SU-DHL-6 (cell line): Measurements from ENCODE around the gene SLC25A38.

Source experiments
- H2AFZ ChIP-seq: fragments of 200-600 bp; sonication (generic); 2 replicates; pipeline ENCODE4 v1.6.1; 2014; ENCODE audit warnings: low read depth, mild to moderate bottlenecking, moderate library complexity, mixed read lengths, antibody characterized with exemption, low read length; ENCODE audit not compliant: severe bottlenecking
- H3F3A ChIP-seq: fragments of 200-600 bp; shearing (Covaris generic); 2 replicates; pipeline ENCODE4 v1.6.0; 2016; ENCODE audit warnings: antibody characterized with exemption, mild to moderate bottlenecking; ENCODE audit not compliant: insufficient read depth
- H3K27ac ChIP-seq: fragments of 200-600 bp; sonication (generic); 2 replicates; pipeline ENCODE4 v1.5.1; 2016; ENCODE audit warnings: low read depth, mild to moderate bottlenecking, low read length, moderate library complexity, mixed read lengths
- H3K27me3 ChIP-seq: fragments of 200-600 bp; sonication (generic), shearing (Covaris generic); 2 replicates; pipeline ENCODE4 v1.6.0; 2014; ENCODE audit warnings: mild to moderate bottlenecking, low read length
- H3K36me3 ChIP-seq: fragments of 200-600 bp; sonication (generic); 2 replicates; pipeline ENCODE4 v1.6.1; 2014; ENCODE audit warnings: mild to moderate bottlenecking, low read length, mixed read lengths
- H3K4me2 ChIP-seq: fragments of 300-600, 200-600 bp; shearing (Covaris generic), sonication (generic); 2 replicates; pipeline ENCODE4 v1.6.0; 2014; ENCODE audit warnings: low read length, low read depth, mild to moderate bottlenecking; ENCODE audit not compliant: poor library complexity, severe bottlenecking
- H3K4me3 ChIP-seq: fragments of 200-600 bp; sonication (generic); 2 replicates; pipeline ENCODE4 v1.5.1; 2014; ENCODE audit warnings: antibody characterized with exemption, low read length, mild to moderate bottlenecking, mixed read lengths; ENCODE audit not compliant: insufficient read depth, poor library complexity, severe bottlenecking
- H3K79me2 ChIP-seq: fragments of 200-600 bp; sonication (generic); 2 replicates; pipeline ENCODE4 v1.6.1; 2014; ENCODE audit warnings: mild to moderate bottlenecking, low read length, moderate library complexity; ENCODE audit not compliant: insufficient read depth
- H3K9ac ChIP-seq: fragments of 200-600 bp; sonication (generic); 2 replicates; pipeline ENCODE4 v1.7.0; 2014; ENCODE audit warnings: mild to moderate bottlenecking, low read length
- H3K9me2 ChIP-seq: fragments of 200-600 bp; sonication (generic); replicated peaks from 2 replicates; pipeline ENCODE4 v1.6.1; 2014; ENCODE audit warnings: low read length; ENCODE audit not compliant: insufficient read depth
- H3K9me3 ChIP-seq: fragments of 200-600 bp; sonication (generic); 2 replicates; pipeline ENCODE4 v1.6.1; 2014; ENCODE audit warnings: low read length, mixed read lengths; ENCODE audit not compliant: insufficient read depth
- H4K20me1 ChIP-seq: fragments of 200-600 bp; sonication (generic); 2 replicates; pipeline ENCODE4 v1.6.1; 2014; ENCODE audit warnings: low read depth, mild to moderate bottlenecking, antibody characterized with exemption, low read length, moderate library complexity, mixed read lengths
- EZH2phosphoT487 ChIP-seq: fragments of 200-600 bp; sonication (generic), shearing (Covaris generic); conservative IDR thresholded peaks from 2 replicates; pipeline ENCODE4 v1.6.1; 2018; ENCODE audit warnings: mild to moderate bottlenecking, antibody characterized with exemption, low read length, moderate library complexity, mixed read lengths
- TF ChIP-seq, protein P1 (sequence below): fragments of 200-600 bp; sonication (generic); IDR thresholded peaks from one replicate; pipeline ENCODE4 v1.5.1; 2017; ENCODE audit warnings: antibody characterized with exemption, mild to moderate bottlenecking, low read length, moderate library complexity; ENCODE audit not compliant: insufficient read depth, poor library complexity, severe bottlenecking

Gene SLC25A38

DNA sequence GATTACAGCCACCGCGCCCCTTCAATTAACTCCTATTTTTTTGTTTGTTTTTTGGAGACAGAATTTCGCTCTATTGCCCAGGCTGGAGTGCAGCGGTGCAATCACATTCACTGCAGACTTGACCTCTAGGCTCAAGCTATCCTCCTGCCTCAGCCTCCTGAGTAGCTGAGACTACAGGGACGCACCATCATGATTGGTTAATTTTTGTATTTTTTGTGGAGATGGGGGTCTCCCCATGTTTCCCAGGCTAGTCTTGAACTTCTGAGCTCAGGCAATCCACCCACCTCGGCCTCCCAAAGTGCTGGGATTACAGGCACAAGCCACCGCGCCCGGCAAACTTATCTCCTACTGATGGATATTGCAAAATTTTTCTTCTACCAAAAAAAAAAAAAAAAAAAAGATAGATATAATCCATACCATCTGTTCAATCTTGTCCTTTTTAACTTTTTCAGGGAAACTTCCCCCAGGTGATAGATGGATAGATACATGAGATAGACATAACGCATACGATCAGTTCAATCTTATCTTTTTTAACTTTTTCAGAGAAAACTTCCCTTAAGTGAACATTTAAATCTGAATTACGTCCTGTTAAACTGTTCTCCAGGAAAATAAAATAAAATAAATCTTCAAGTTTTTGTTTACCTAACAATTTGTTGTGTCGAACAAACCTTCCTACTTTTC is 22.7 kb downstream of the SLC25A38 start:
- Histone ChIP-seq H3K79me2 (peaks cover 38% of the 10 kb centered on the region), H3K36me3 (peaks cover 31% of the 10 kb centered on the region), H3K4me3 (peak overlapping the region; percentile 47), H4K20me1 (peaks cover 23% of the 10 kb centered on the region), H3F3A (peaks cover 46% of the 10 kb centered on the region), H3K4me2 (peak overlapping the region; percentile 86), H2AFZ (peak overlapping the region; percentile 83), H3K9me2 (no peaks in the 10 kb centered on the region), H3K27me3 (no peaks in the 10 kb centered on the region), H3K9me3 (no peaks in the 10 kb centered on the region), H3K27ac (peak overlapping the region; percentile 81), H3K9ac (peak overlapping the region; percentile 28)
- TF ChIP-seq, protein P1, sequence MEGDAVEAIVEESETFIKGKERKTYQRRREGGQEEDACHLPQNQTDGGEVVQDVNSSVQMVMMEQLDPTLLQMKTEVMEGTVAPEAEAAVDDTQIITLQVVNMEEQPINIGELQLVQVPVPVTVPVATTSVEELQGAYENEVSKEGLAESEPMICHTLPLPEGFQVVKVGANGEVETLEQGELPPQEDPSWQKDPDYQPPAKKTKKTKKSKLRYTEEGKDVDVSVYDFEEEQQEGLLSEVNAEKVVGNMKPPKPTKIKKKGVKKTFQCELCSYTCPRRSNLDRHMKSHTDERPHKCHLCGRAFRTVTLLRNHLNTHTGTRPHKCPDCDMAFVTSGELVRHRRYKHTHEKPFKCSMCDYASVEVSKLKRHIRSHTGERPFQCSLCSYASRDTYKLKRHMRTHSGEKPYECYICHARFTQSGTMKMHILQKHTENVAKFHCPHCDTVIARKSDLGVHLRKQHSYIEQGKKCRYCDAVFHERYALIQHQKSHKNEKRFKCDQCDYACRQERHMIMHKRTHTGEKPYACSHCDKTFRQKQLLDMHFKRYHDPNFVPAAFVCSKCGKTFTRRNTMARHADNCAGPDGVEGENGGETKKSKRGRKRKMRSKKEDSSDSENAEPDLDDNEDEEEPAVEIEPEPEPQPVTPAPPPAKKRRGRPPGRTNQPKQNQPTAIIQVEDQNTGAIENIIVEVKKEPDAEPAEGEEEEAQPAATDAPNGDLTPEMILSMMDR = no peak
- no peak for TF ChIP-seq EZH2phosphoT487

DNA sequence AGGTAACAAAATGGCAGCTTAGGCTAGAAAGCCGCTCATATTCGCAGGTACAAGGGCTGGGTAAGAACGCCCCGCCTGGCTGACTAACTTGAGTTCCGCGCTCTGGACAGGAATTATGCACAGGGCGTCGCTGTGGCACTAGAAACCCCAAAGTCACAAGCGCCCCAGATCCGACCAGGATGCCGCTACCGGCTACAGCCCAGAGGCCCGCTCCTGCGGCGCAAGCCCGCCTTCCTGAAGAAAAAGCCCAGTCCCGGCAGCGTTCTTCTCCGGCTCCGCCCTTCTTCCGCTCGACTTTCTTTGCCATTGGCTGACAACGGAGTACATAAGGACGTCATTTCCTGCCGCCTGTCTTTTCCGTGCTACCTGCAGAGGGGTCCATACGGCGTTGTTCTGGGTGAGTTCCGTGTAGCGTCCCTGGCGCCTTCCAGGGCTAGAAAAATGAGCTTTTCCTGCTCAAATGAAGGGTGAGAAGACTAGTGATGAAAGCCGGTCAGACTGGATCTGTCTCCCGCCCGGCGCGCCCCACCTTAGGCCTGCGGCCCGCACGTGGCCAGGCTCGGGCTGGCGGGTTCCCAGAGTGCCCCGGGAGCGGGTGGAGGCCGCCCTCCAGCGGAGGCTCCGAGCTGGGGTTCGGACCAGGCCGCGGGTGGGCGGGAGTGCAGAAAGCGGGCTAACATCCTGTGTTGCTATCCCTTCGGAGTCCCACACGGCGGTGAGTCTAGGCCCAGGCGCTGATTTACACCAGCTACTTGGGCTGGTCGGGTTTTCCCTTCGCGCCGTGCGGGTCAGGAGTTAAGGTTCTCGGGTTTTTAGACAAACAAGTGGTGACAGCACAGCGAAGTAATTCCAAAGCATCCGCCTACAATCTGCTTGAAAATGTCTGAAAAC is 23.4 kb downstream of the SLC25A38 start, which contains the start of gene RPSA:
Gene RPSA, plus strand, starts transcription at position 353 of the 891 bp plus-strand sequence. CDS start 934 bp downstream, outside the sequence.
- Histone ChIP-seq H3K9ac (peak within 1 kb of the TSS; percentile 88), H3K27ac (peak within 1 kb of the TSS; percentile 81), H3K36me3 (peaks cover 38% of the 10 kb centered on the region), H3F3A (peaks cover 54% of the 10 kb centered on the region), H3K27me3 (no peaks in the 10 kb centered on the region), H3K4me3 (peak within 1 kb of the TSS; percentile 78), H2AFZ (peak within 1 kb of the TSS; percentile 83), H3K9me2 (no peaks in the 10 kb centered on the region), H3K4me2 (peak within 1 kb of the TSS; percentile 86), H3K9me3 (no peaks in the 10 kb centered on the region), H3K79me2 (peaks cover 38% of the 10 kb centered on the region), H4K20me1 (peaks cover 30% of the 10 kb centered on the region)
- TF ChIP-seq, protein P1 = peak; percentile 29
- no peak for TF ChIP-seq EZH2phosphoT487

DNA sequence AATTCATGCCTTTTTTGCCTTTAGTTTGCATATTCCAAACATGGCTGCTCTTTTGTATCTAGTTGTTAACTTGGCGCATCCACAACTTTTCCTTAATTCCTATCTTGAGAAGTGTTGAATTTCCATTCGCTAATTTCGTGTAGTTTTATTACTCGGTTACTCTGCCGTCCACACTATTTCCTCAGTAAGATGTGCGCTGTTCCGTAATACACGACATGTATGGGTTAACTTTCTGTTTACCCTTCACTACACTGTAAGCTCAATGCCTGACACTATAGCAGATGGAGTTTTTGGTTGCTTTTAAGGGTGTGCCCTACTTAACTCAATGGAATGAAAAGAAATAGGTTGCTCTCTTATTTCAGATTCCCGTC is 24.1 kb downstream of the SLC25A38 start:
- Histone ChIP-seq H4K20me1 (peaks cover 30% of the 10 kb centered on the region), H3K27me3 (no peaks in the 10 kb centered on the region), H3K36me3 (peaks cover 42% of the 10 kb centered on the region), H3K79me2 (peaks cover 38% of the 10 kb centered on the region), H3K27ac (peak overlapping the region; percentile 81), H3K9me2 (no peaks in the 10 kb centered on the region), H2AFZ (no peak overlapping the region), H3K4me2 (peak overlapping the region; percentile 79), H3F3A (peaks cover 61% of the 10 kb centered on the region), H3K9me3 (no peaks in the 10 kb centered on the region), H3K9ac (peak overlapping the region; percentile 88), H3K4me3 (peak overlapping the region; percentile 78)
- TF ChIP-seq, protein P1 = no peak
- no peak for TF ChIP-seq EZH2phosphoT487
